ENCODE data around the gene PIGX. TPM values are rescaled to one million over a fixed set of nuclear protein-coding genes. Genes with fewer than 3 reads are reported as not detected.

Gene PIGX
- total RNA-seq, 4 donors from 2014 or later: 13.0 to 19.4 (median 15.6) TPM

DNA sequence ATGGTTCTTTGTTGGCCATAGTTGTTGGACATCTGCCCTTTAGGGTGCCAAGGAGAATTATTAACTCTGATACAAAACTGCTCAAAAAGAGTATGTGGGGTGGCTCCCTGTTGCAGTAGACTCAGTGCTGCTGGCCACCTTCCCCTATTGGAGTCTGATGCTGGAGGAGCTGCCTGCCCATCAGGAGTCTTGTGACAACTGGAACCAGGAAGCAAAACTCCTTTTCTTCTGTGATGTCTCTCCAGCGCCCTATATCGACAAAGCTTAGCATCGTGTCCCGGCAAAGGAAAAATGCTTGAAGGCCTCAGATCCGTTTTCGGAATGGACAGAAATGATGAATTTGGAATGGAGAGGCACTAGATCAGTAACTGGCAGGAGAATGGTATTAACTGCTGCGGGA is 51.0 kb downstream of the PIGX start:
- DNase-seq (ENCODE audit: low spot score) (no peak), ATAC-seq (ENCODE audit: low FRiP score) (no peak)

DNA sequence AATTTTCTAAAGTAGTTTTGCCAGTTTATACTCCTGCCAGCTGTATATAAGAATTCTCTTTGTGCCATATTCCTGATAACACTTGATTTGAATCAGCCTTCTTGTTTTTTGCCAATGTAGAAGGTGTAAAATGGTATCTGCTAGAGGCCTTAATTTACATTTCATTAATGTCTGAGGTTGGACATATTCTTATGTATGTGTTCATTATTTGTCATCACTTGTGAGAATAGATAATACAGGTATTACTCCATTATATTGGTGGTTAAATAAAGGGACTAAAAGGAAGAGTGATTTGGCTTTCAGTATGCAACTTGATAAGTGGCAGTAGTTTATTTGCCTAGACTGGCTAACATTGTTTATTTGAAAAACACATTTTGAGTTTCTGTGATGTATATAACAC is 53.3 kb downstream of the PIGX start:
- DNase-seq (ENCODE audit: low spot score) (no peak), ATAC-seq (ENCODE audit: low FRiP score) (no peak)
- TF ChIP-seq, protein P1, sequence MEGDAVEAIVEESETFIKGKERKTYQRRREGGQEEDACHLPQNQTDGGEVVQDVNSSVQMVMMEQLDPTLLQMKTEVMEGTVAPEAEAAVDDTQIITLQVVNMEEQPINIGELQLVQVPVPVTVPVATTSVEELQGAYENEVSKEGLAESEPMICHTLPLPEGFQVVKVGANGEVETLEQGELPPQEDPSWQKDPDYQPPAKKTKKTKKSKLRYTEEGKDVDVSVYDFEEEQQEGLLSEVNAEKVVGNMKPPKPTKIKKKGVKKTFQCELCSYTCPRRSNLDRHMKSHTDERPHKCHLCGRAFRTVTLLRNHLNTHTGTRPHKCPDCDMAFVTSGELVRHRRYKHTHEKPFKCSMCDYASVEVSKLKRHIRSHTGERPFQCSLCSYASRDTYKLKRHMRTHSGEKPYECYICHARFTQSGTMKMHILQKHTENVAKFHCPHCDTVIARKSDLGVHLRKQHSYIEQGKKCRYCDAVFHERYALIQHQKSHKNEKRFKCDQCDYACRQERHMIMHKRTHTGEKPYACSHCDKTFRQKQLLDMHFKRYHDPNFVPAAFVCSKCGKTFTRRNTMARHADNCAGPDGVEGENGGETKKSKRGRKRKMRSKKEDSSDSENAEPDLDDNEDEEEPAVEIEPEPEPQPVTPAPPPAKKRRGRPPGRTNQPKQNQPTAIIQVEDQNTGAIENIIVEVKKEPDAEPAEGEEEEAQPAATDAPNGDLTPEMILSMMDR (IDR thresholded peaks at IDR 0.05): no peak

More for the DNA sequence above, 51.0 kb downstream of the PIGX start:
- TF ChIP-seq, protein P1 (IDR thresholded peaks at IDR 0.05): no peak

DNA sequence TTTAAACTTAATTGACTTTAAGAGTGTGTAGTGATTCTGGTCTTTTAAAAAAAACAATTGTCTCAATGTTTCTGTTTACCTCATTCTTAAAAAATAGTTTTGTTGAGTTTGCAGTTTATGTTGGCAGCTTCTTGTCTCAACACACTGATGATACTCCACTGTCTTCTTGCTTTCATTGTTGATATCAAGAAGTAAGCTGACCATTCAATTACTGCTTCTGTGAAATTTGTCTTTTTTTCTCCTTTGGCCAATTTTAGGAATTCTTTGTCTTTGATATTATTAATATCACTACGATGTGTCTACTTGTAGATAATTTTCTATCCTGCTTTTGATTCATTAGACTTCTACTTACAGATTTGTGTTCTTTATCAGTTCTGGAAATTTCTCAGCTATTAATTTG is 58.9 kb downstream of the PIGX start:
- ATAC-seq (ENCODE audit: low FRiP score): no peak
- TF ChIP-seq, protein P1 (IDR thresholded peaks at IDR 0.05): no peak

DNA sequence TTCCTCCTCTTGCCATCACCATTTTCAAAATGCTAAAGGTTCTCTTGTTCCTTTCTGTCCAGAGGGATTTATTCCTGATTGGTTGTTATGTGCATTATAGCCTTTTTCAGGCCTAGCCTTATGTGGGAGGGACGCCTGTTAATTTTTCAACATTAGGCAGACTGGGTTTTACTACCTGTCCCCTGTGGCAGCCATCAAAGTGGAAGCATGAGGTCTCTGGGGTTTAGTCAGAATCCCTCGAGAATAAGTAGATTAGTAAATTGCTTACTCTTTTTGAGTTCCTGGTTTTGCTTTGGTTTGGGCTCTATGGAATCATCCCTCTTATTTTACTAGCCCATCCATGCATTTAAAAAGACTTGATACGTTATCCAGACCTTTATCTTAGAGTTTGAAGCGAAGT is 59.9 kb downstream of the PIGX start:
- TF ChIP-seq, protein P1 (IDR thresholded peaks at IDR 0.05): no peak
- ATAC-seq (ENCODE audit: low FRiP score): no peak
- no peak for DNase-seq (ENCODE audit: low spot score)

More for the DNA sequence above, 58.9 kb downstream of the PIGX start:
- DNase-seq (ENCODE audit: low spot score): no peak

DNA sequence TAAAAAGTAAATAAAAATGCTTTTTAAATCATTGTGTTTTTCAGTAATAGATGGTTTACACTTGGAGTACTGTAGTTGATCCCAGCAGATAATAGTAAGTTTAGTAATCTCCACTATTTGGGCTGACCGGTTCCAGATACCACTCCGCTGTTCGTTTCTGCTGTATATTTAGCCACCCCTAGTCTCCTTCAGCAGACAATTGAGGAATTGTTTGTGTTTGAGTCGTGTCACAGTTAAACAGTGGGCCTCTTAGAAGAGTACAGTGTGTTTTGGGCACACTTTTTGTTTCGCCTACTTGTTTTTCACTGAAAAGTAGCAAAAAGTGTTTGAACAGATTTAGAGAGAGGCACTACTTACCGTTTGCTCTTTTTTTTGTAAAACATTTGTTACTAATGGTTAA is 60.7 kb downstream of the PIGX start:
- no peak for ATAC-seq (ENCODE audit: low FRiP score)
- TF ChIP-seq, protein P1 (IDR thresholded peaks at IDR 0.05): no peak
- DNase-seq (ENCODE audit: low spot score): no peak

DNA sequence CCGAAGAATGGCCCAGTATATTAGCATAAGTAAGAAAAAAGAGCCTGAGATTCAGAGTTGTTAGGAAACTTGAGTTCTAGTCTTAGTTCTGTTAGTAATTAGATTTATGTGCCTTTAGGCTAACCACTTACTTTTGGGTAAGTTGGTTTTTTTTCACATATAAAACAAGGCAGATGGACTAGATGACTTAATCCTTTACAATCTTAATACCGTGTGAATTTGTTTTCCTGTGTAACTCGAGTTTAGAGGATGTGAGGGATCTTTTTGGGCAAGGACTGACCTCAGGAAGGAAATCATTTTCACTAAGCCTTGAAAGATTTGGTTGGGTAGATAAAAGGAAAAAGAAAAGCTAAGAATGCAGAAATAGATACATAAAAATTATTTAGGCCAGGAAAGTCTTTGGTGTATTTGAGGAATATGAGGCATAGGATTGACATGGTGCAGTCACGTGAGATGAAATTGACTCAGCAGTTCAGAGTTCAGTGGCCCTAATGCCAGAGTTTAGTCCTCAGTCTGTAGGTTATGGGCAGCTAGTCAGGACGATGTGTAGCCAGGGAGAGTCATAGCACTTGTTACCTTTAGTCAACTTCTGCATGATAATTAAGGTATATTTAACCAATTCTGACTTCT is 62.1 kb downstream of the PIGX start:
- ATAC-seq (ENCODE audit: low FRiP score) (no peak), DNase-seq (ENCODE audit: low spot score) (no peak)
- TF ChIP-seq, protein P1 (IDR thresholded peaks at IDR 0.05): no peak

DNA sequence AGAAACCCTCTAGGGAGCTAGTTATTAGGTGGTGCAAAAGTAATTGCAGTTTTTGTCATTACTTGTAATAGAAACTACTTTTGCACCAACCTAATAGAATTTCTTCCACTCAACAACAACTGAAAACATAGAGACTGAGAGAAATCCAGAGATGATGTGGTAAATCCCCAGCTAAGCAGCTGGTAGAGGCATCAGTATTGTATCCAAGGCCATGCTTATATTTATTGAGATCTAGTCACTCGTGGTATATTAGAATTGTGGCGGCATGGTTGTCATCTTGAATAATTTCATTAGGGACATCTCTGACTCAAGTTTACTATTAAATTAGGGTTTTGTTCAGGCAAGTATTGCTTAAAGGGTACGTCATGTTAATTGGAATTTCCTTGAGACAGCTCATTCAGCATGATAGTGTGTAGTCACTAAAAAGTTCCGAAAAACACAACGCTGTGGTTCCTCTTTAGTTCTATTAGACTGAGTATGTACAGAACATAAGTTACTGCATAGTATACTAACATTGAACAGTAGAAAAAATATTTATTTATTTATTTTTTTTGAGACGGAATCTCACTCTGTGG is 62.8 kb downstream of the PIGX start:
- TF ChIP-seq, protein P1 (IDR thresholded peaks at IDR 0.05): no peak
- DNase-seq (ENCODE audit: low spot score): no peak
- ATAC-seq (ENCODE audit: low FRiP score): no peak

Measured in omental fat pad (tissue), 4 donors.